H1 (cell line): ENCODE data around the gene COL12A1. TPM values are rescaled to one million over a fixed set of nuclear protein-coding genes. Genes with fewer than 3 reads are reported as not detected.

Experiments used
- CEBPB ChIP-seq: IDR thresholded peaks from 2 replicates; pipeline ENCODE4 v1.6.1; 2012; ENCODE audit warnings: low read depth, low read length
- CHD7 ChIP-seq: fragments of 300-600 bp; sonication (generic); IDR thresholded peaks from 2 replicates; pipeline ENCODE4 v1.7.1; 2012; ENCODE audit warnings: low read length, moderate library complexity, mild to moderate bottlenecking, inconsistent platforms; ENCODE audit not compliant: insufficient replicate concordance
- EP300 ChIP-seq, 2 experiments: IDR thresholded peaks; 1 replicate in 1 of 2; 2 replicates in 1 of 2; pipeline ENCODE4 v1.6.1; 2011 to 2012; ENCODE audit warnings: low read depth in 2 of 2, low read length in 2 of 2, mild to moderate bottlenecking in 2 of 2, borderline replicate concordance in 1 of 2, inconsistent platforms in 1 of 2, moderate library complexity in 1 of 2
- JUND ChIP-seq: IDR thresholded peaks from 2 replicates; pipeline ENCODE4 v1.6.1; 2011; ENCODE audit warnings: mild to moderate bottlenecking, improper control_type of control experiment, low read length
- KDM5A ChIP-seq: fragments of 200-600 bp; IDR thresholded peaks from 2 replicates; pipeline ENCODE4 v1.7.1; 2012; ENCODE audit warnings: mild to moderate bottlenecking, low read length, inconsistent platforms, mixed read lengths
- RNF2 ChIP-seq: fragments of 200-900, 300-1000 bp; sonication (generic); IDR thresholded peaks from 2 replicates; pipeline ENCODE4 v1.7.1; 2016; ENCODE audit warnings: borderline replicate concordance, low read depth, mild to moderate bottlenecking, antibody characterized with exemption, low read length; ENCODE audit not compliant: poor library complexity, severe bottlenecking; ENCODE audit errors: missing control alignments
- SAP30 ChIP-seq: fragments of 300-600 bp; sonication (generic); IDR thresholded peaks from 2 replicates; pipeline ENCODE4 v1.7.1; 2012; ENCODE audit warnings: low read length, moderate library complexity, mild to moderate bottlenecking, inconsistent platforms; ENCODE audit not compliant: insufficient read depth, insufficient replicate concordance
- SIX5 ChIP-seq: IDR thresholded peaks from 2 replicates; pipeline ENCODE4 v1.6.1; 2011; ENCODE audit warnings: mild to moderate bottlenecking, low read depth, low read length
- SP1 ChIP-seq: IDR thresholded peaks from 2 replicates; pipeline ENCODE4 v1.6.1; 2011; ENCODE audit warnings: low read depth, low read length
- SP2 ChIP-seq: IDR thresholded peaks from 2 replicates; pipeline ENCODE4 v1.6.1; 2012; ENCODE audit warnings: mild to moderate bottlenecking, low read length, inconsistent platforms
- SUZ12 ChIP-seq: fragments of 200-600 bp; sonication (generic); IDR thresholded peaks from 2 replicates; pipeline ENCODE4 v1.6.1; 2012; ENCODE audit warnings: mild to moderate bottlenecking, inconsistent platforms, low read length, moderate library complexity, mixed read lengths
- polyA plus RNA-seq, 7 experiments: library from polyadenylated mRNA; depleted of rRNA in 3 of 7; stranded (reverse) in 5 of 7; unstranded in 2 of 7; fragments of >200 nt in 5 of 7; fragments of 200-250 nt in 2 of 7; gene quantifications; 1 replicate in 5 of 7; 2 replicates in 1 of 7; 4 replicates in 1 of 7; pipeline versions ENCODE4 v1.2.1 to v1.2.3, GENCODE V29; 2011 to 2013; ENCODE audit warnings: missing spikeins in 2 of 7, mixed read lengths in 2 of 7
- total RNA-seq: library from RNA; stranded (reverse); fragmentation: NEBNext Ultra II Directional; extraction: Animal tissue kit (Norgen Biotek cat#: 25700); gene quantifications from 2 replicates; pipeline ENCODE4 v1.2.1, GENCODE V29; 2021

Gene COL12A1
- total and polyA plus RNA-seq, 2 of the 8 experiments (the other 6 are each of a cell fraction or from before 2014, with no cell fraction given): 1.4 to 4.7 TPM

GRCh38 chr6:75109765-75110164 lies 96.1 kb downstream of the COL12A1 start (continued):
- TF ChIP-seq CHD7: no peak
- TF ChIP-seq KDM5A: no peak
- no peak for TF ChIP-seq SP1
- no peak for TF ChIP-seq SP2
- no peak for TF ChIP-seq SAP30
- no peak for TF ChIP-seq SIX5
- no peak for TF ChIP-seq RNF2
- no peak for TF ChIP-seq SUZ12
- TF ChIP-seq CEBPB: no peak
- no peak for TF ChIP-seq EP300 (IDR thresholded peaks at IDR 0.05; ENCODE audit: borderline replicate concordance in 1 of 2, low read depth in 2 of 2, low read length in 2 of 2)
- no peak for TF ChIP-seq JUND
